Neuronal stem cell (in vitro differentiated cells): Measurements from ENCODE around the gene PPP2R5C.
"Not testable (repeated sequence)": the region's sequence is repeated elsewhere in the genome, so short reads cannot be mapped to it uniquely, and the experiment has no call there.

ENCODE experiments used
- DNase-seq: peaks from one replicate; pipeline ENCODE4 v3.0.0-alpha.2; 2013; ENCODE audit warnings: low spot score
- H2AFZ ChIP-seq: one replicate; pipeline ENCODE4 v1.6.1; 2013; ENCODE audit warnings: mild to moderate bottlenecking, low read length, inconsistent platforms
- H2AK5ac ChIP-seq: 2 replicates; pipeline ENCODE4 v1.6.1; 2013; ENCODE audit warnings: low read depth, mild to moderate bottlenecking, inconsistent platforms, low read length, moderate library complexity, mixed read lengths
- H2BK120ac ChIP-seq: 2 replicates; pipeline ENCODE4 v1.6.1; 2013; ENCODE audit warnings: low read depth, mild to moderate bottlenecking, inconsistent platforms, low read length, moderate library complexity, mixed read lengths
- H2BK12ac ChIP-seq: one replicate; pipeline ENCODE4 v1.6.1; 2013; ENCODE audit warnings: low read length, inconsistent platforms
- H2BK15ac ChIP-seq: 2 replicates; pipeline ENCODE4 v1.6.1; 2013; ENCODE audit warnings: mild to moderate bottlenecking, low read length, inconsistent platforms, mixed read lengths
- H2BK5ac ChIP-seq: one replicate; pipeline ENCODE4 v1.6.1; 2013; ENCODE audit warnings: inconsistent platforms, mild to moderate bottlenecking, low read length, moderate library complexity
- H3K14ac ChIP-seq: one replicate; pipeline ENCODE4 v1.6.1; 2013; ENCODE audit warnings: low read length, inconsistent platforms
- H3K18ac ChIP-seq: 2 replicates; pipeline ENCODE4 v1.6.1; 2013; ENCODE audit warnings: low read length, inconsistent platforms
- H3K23ac ChIP-seq: 2 replicates; pipeline ENCODE4 v1.6.1; 2013; ENCODE audit warnings: low read depth, mild to moderate bottlenecking, mixed read lengths, low read length, inconsistent platforms; ENCODE audit not compliant: poor library complexity
- H3K27ac ChIP-seq: replicated peaks from 3 replicates; pipeline ENCODE4 v1.5.1; 2013; ENCODE audit warnings: low read length, inconsistent platforms
- H3K27me3 ChIP-seq, 3 experiments: 2 replicates each; pipeline ENCODE4 v1.6.1; 2013; ENCODE audit warnings: low read length in 3 of 3, mild to moderate bottlenecking in 2 of 3, inconsistent platforms in 1 of 3, low read depth in 1 of 3, mixed read lengths in 1 of 3, moderate library complexity in 1 of 3; ENCODE audit not compliant: control insufficient read depth in 3 of 3, insufficient read depth in 3 of 3
- H3K36me3 ChIP-seq, 2 donors: replicated peaks in 1 of 2; 2 replicates each; pipeline ENCODE4 v1.6.1; 2013; ENCODE audit warnings: low read length in 2 of 2; ENCODE audit not compliant: control insufficient read depth in 2 of 2, insufficient read depth in 2 of 2
- H3K4ac ChIP-seq: 2 replicates; pipeline ENCODE4 v1.6.1; 2013; ENCODE audit warnings: inconsistent platforms, mild to moderate bottlenecking, low read length, moderate library complexity
- H3K4me1 ChIP-seq, 2 donors: 1 replicate in 1 of 2; 2 replicates in 1 of 2; pipeline ENCODE4 v1.6.1; 2013; ENCODE audit warnings: low read length in 2 of 2, low read depth in 1 of 2; ENCODE audit not compliant: control insufficient read depth in 2 of 2, insufficient read depth in 1 of 2
- H3K4me2 ChIP-seq: one replicate; pipeline ENCODE4 v1.6.1; 2013; ENCODE audit warnings: mild to moderate bottlenecking, low read length, inconsistent platforms; ENCODE audit not compliant: insufficient read depth, poor library complexity, severe bottlenecking
- H3K4me3 ChIP-seq, 2 donors: 2 replicates each; pipeline ENCODE4 v1.5.1; 2013; ENCODE audit warnings: low read length in 2 of 2, mild to moderate bottlenecking in 2 of 2, inconsistent platforms in 1 of 2, moderate library complexity in 1 of 2
- H3K79me1 ChIP-seq: one replicate; pipeline ENCODE4 v1.6.1; 2013; ENCODE audit warnings: low read depth, mild to moderate bottlenecking, inconsistent platforms, low read length, moderate library complexity
- H3K9ac ChIP-seq: one replicate; pipeline ENCODE4 v1.6.1; 2013; ENCODE audit warnings: mild to moderate bottlenecking, low read depth, low read length, inconsistent platforms; ENCODE audit not compliant: poor library complexity
- H3K9me3 ChIP-seq, 2 donors: replicated peaks in 1 of 2; 2 replicates each; pipeline versions ENCODE3 to v1.6.1; 2013; ENCODE audit warnings: low read length in 2 of 2, mild to moderate bottlenecking in 2 of 2, inconsistent platforms in 1 of 2, low read depth in 1 of 2, mixed read lengths in 1 of 2, moderate library complexity in 1 of 2; ENCODE audit not compliant: control insufficient read depth in 2 of 2, insufficient read depth in 1 of 2
- H4K8ac ChIP-seq: one replicate; pipeline ENCODE4 v1.6.1; 2013; ENCODE audit warnings: low read depth, mild to moderate bottlenecking, inconsistent platforms, low read length, moderate library complexity
- H4K91ac ChIP-seq: one replicate; pipeline ENCODE4 v1.6.1; 2013; ENCODE audit warnings: low read length, low read depth, mild to moderate bottlenecking, inconsistent platforms; ENCODE audit not compliant: poor library complexity
- WGBS, 2 donors: extraction: QIAGEN DNeasy Blood & Tissue Kit; methylation state at CpG; one replicate each; pipeline ENCODE4 v1.1.7; 2013; ENCODE audit warnings: missing lambda C conversion rate in 2 of 2, mixed read lengths in 1 of 2; ENCODE audit not compliant: insufficient read length in 2 of 2, insufficient replicate concordance in 1 of 2; ENCODE audit errors: extremely low coverage in 2 of 2; 5-methylcytosine and 5-hydroxymethylcytosine counted together

The PPP2R5C gene

GRCh38 chr14:101727611-101728366 is 33.7 kb upstream of the PPP2R5C start:
- WGBS, 2 donors: no CpG with 5 or more reads among the region's 7 CpGs
- no peak overlapping the region for H3K14ac ChIP-seq
- no peak overlapping the region for H3K4me2 ChIP-seq
- H4K91ac ChIP-seq: no peak overlapping the region
- DNase-seq: no peak
- no peak overlapping the region for H2BK15ac ChIP-seq
- H3K4ac ChIP-seq: no peak overlapping the region
- H4K8ac ChIP-seq: no peak overlapping the region
- H3K27ac ChIP-seq: no peak overlapping the region
- H3K18ac ChIP-seq: no peak overlapping the region
- H3K23ac ChIP-seq: no peak overlapping the region
- H2BK120ac ChIP-seq: no peak overlapping the region
- no peaks in the 10 kb centered on the region for H3K36me3 ChIP-seq
- H2AK5ac ChIP-seq: no peak overlapping the region
- H2BK12ac ChIP-seq: no peak overlapping the region
- H3K4me1 ChIP-seq: peaks cover 4 to 9% of the 10 kb centered on the region in 2 donors
- H3K9ac ChIP-seq: no peak overlapping the region
- H3K27me3 ChIP-seq: no peaks in the 10 kb centered on the region
- H3K79me1 ChIP-seq: no peaks in the 10 kb centered on the region
- H2BK5ac ChIP-seq: no peak overlapping the region
- H2AFZ ChIP-seq: no peak overlapping the region
- no peak overlapping the region for H3K4me3 ChIP-seq
- peaks cover 2 to 3% of the 10 kb centered on the region in 2 donors for H3K9me3 ChIP-seq

- no peak overlapping the region for H2BK12ac ChIP-seq
- no peak overlapping the region for H2BK120ac ChIP-seq
- no CpG with 5 or more reads among the region's 10 CpGs for WGBS, 2 donors
- no peak overlapping the region for H2BK5ac ChIP-seq
- H3K18ac ChIP-seq: no peak overlapping the region
- no peak overlapping the region for H3K9ac ChIP-seq
- H3K4ac ChIP-seq: no peak overlapping the region
- H3K36me3 ChIP-seq: no peaks in the 10 kb centered on the region
- DNase-seq: no peak
- H3K27me3 ChIP-seq: no peaks in the 10 kb centered on the region
- H2BK15ac ChIP-seq: no peak overlapping the region
- H4K91ac ChIP-seq: no peak overlapping the region
- H3K4me2 ChIP-seq: no peak overlapping the region
- H2AFZ ChIP-seq: no peak overlapping the region
- H3K27ac ChIP-seq: no peak overlapping the region
- H3K23ac ChIP-seq: no peak overlapping the region
- no peak overlapping the region for H3K14ac ChIP-seq
- H3K9me3 ChIP-seq: peaks cover 2 to 3% of the 10 kb centered on the region in 2 donors
- no peak overlapping the region for H2AK5ac ChIP-seq
- H3K4me1 ChIP-seq: peaks cover 4 to 9% of the 10 kb centered on the region in 2 donors
- H3K79me1 ChIP-seq: no peaks in the 10 kb centered on the region
- no peak overlapping the region for H3K4me3 ChIP-seq
- H4K8ac ChIP-seq: no peak overlapping the region
Observed at GRCh38 chr14:101728367-101728742, 33.2 kb upstream of the PPP2R5C start.

GRCh38 chr14:101729382-101729781 is 32.1 kb upstream of the PPP2R5C start:
- no peak overlapping the region for H2AK5ac ChIP-seq
- no peak overlapping the region for H2BK120ac ChIP-seq
- H2BK5ac ChIP-seq: no peak overlapping the region
- H3K27me3 ChIP-seq: no peaks in the 10 kb centered on the region
- H3K4me2 ChIP-seq: no peak overlapping the region
- H3K14ac ChIP-seq: no peak overlapping the region
- H3K23ac ChIP-seq: no peak overlapping the region
- H3K18ac ChIP-seq: no peak overlapping the region
- H3K4me3 ChIP-seq: no peak overlapping the region
- H3K4ac ChIP-seq: no peak overlapping the region
- WGBS, 2 donors: no CpG with 5 or more reads among the region's 6 CpGs
- H3K79me1 ChIP-seq: no peaks in the 10 kb centered on the region
- peaks cover 2 to 3% of the 10 kb centered on the region in 2 donors for H3K9me3 ChIP-seq
- H3K27ac ChIP-seq: no peak overlapping the region
- no peak overlapping the region for H3K9ac ChIP-seq
- H4K91ac ChIP-seq: no peak overlapping the region
- DNase-seq: no peak
- H2AFZ ChIP-seq: no peak overlapping the region
- no peak overlapping the region for H2BK15ac ChIP-seq
- H2BK12ac ChIP-seq: no peak overlapping the region
- no peaks in the 10 kb centered on the region for H3K36me3 ChIP-seq
- H3K4me1 ChIP-seq: peaks cover 4 to 9% of the 10 kb centered on the region in 2 donors
- H4K8ac ChIP-seq: no peak overlapping the region

GRCh38 chr14:101730157-101730556 is 31.4 kb upstream of the PPP2R5C start:
- H3K36me3 ChIP-seq, H3K79me1 ChIP-seq, DNase-seq, H3K27me3 ChIP-seq, H3K4ac ChIP-seq, H3K23ac ChIP-seq, H3K4me1 ChIP-seq, H2AK5ac ChIP-seq, H3K14ac ChIP-seq, H2BK120ac ChIP-seq, H2BK15ac ChIP-seq, H2BK5ac ChIP-seq, H3K4me3 ChIP-seq, H4K91ac ChIP-seq, H3K9me3 ChIP-seq, H3K18ac ChIP-seq, H2AFZ ChIP-seq, H3K9ac ChIP-seq, H2BK12ac ChIP-seq, H3K27ac ChIP-seq, H3K4me2 ChIP-seq, H4K8ac ChIP-seq: not testable (repeated sequence)
- no CpG with 5 or more reads among the region's 4 CpGs for WGBS, 2 donors
